KMS-11 (cell line): ENCODE measurements around the gene CTNNA3.

Experiments
- H2AFZ ChIP-seq: fragments of 200-600 bp; sonication (generic); 2 replicates; pipeline ENCODE4 v1.6.1; 2016; ENCODE audit warnings: antibody characterized with exemption, mixed run types, low read depth
- H3K27ac ChIP-seq: fragments of 200-600 bp; sonication (generic); 2 replicates; pipeline ENCODE4 v1.6.1; 2016; ENCODE audit warnings: mild to moderate bottlenecking, mixed run types
- H3K27me3 ChIP-seq: fragments of 200-600 bp; sonication (generic); 2 replicates; pipeline ENCODE4 v1.6.1; 2017; ENCODE audit warnings: mild to moderate bottlenecking, low read depth, mixed run types, moderate library complexity; ENCODE audit not compliant: insufficient read depth
- H3K36me3 ChIP-seq: fragments of 200-600 bp; sonication (generic); 2 replicates; pipeline ENCODE4 v1.6.1; 2017; ENCODE audit warnings: mild to moderate bottlenecking, mixed run types; ENCODE audit not compliant: insufficient read depth
- H3K4me1 ChIP-seq: fragments of 200-600 bp; sonication (generic); 2 replicates; pipeline ENCODE4 v1.6.1; 2016; ENCODE audit warnings: mild to moderate bottlenecking, low read depth, mixed run types; ENCODE audit not compliant: poor library complexity, severe bottlenecking
- H3K4me2 ChIP-seq: fragments of 200-600 bp; sonication (generic); 2 replicates; pipeline ENCODE4 v1.7.0; 2016; ENCODE audit warnings: mild to moderate bottlenecking, mixed run types
- H3K4me3 ChIP-seq: fragments of 200-600 bp; sonication (generic); IDR thresholded peaks from 2 replicates; pipeline ENCODE4 v1.6.1; 2017; ENCODE audit warnings: low read depth, low read length, mixed read lengths; ENCODE audit not compliant: insufficient read depth
- H3K79me2 ChIP-seq: fragments of 200-600 bp; sonication (generic); 2 replicates; pipeline ENCODE4 v1.6.1; 2016; ENCODE audit warnings: low read depth, mixed run types; ENCODE audit not compliant: insufficient read depth
- H3K9ac ChIP-seq: fragments of 200-600 bp; sonication (generic); 2 replicates; pipeline ENCODE4 v1.6.1; 2016; ENCODE audit warnings: mild to moderate bottlenecking, mixed run types
- H4K20me1 ChIP-seq: fragments of 200-600 bp; sonication (generic); 2 replicates; pipeline ENCODE4 v1.6.1; 2016; ENCODE audit warnings: mild to moderate bottlenecking, mixed run types; ENCODE audit not compliant: insufficient read depth
- TF ChIP-seq, protein P1 (sequence below): fragments of 200-600 bp; sonication (generic); conservative IDR thresholded peaks from 2 replicates; pipeline ENCODE4 v1.6.1; 2017; ENCODE audit warnings: low read depth, mild to moderate bottlenecking, antibody characterized with exemption, low read length, moderate library complexity, mixed read lengths

The CTNNA3 gene

DNA sequence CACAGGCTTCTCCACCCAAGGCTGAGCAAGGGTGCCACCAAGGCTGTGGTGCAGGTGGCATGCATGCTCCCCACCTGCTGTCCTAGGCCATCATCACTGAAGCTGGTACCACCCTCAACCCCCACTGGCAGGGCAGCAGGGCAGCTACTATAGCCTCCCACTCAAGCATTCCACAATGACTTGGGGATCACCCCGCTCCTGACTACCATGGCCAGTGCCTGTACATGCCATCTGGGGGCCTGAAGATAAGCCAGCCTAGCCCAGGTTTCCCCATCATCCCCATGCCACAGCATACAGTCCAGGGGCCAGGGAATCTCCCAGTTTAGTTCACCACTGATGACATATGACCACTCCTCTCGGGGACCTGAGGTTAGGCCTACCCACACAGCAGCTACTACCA, 1281.1 kb downstream of the CTNNA3 start:
- Histone ChIP-seq H3K27ac (no peak overlapping the region), H4K20me1 (no peaks in the 10 kb centered on the region), H3K9ac (no peak overlapping the region), H3K4me2 (no peak overlapping the region), H2AFZ (no peak overlapping the region), H3K4me3 (no peak overlapping the region), H3K4me1 (no peaks in the 10 kb centered on the region), H3K27me3 (no peaks in the 10 kb centered on the region), H3K79me2 (no peaks in the 10 kb centered on the region), H3K36me3 (no peaks in the 10 kb centered on the region)
- TF ChIP-seq, protein P1, sequence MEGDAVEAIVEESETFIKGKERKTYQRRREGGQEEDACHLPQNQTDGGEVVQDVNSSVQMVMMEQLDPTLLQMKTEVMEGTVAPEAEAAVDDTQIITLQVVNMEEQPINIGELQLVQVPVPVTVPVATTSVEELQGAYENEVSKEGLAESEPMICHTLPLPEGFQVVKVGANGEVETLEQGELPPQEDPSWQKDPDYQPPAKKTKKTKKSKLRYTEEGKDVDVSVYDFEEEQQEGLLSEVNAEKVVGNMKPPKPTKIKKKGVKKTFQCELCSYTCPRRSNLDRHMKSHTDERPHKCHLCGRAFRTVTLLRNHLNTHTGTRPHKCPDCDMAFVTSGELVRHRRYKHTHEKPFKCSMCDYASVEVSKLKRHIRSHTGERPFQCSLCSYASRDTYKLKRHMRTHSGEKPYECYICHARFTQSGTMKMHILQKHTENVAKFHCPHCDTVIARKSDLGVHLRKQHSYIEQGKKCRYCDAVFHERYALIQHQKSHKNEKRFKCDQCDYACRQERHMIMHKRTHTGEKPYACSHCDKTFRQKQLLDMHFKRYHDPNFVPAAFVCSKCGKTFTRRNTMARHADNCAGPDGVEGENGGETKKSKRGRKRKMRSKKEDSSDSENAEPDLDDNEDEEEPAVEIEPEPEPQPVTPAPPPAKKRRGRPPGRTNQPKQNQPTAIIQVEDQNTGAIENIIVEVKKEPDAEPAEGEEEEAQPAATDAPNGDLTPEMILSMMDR = no peak

- no peak overlapping the region for H3K4me2 ChIP-seq
- no peaks in the 10 kb centered on the region for H3K27me3 ChIP-seq
- no peak overlapping the region for H2AFZ ChIP-seq
- no peaks in the 10 kb centered on the region for H3K4me1 ChIP-seq
- H4K20me1 ChIP-seq = no peaks in the 10 kb centered on the region
- H3K36me3 ChIP-seq = no peaks in the 10 kb centered on the region
- no peaks in the 10 kb centered on the region for H3K79me2 ChIP-seq
- H3K9ac ChIP-seq = no peak overlapping the region
- TF ChIP-seq, protein P1 = no peak
- H3K4me3 ChIP-seq = no peak overlapping the region
- no peak overlapping the region for H3K27ac ChIP-seq
Measured at GRCh38 chr10:66405566-66405965, 1290.4 kb downstream of the CTNNA3 start.

GRCh38 chr10:66398669-66399068, 1297.3 kb downstream of the CTNNA3 start:
- H3K27me3 ChIP-seq = no peaks in the 10 kb centered on the region
- H3K36me3 ChIP-seq = no peaks in the 10 kb centered on the region
- no peak overlapping the region for H3K4me3 ChIP-seq
- no peak overlapping the region for H2AFZ ChIP-seq
- no peak overlapping the region for H3K4me2 ChIP-seq
- H3K4me1 ChIP-seq = no peaks in the 10 kb centered on the region
- TF ChIP-seq, protein P1 = no peak
- no peaks in the 10 kb centered on the region for H3K79me2 ChIP-seq
- H3K9ac ChIP-seq = no peak overlapping the region
- H4K20me1 ChIP-seq = no peaks in the 10 kb centered on the region
- H3K27ac ChIP-seq = no peak overlapping the region

DNA sequence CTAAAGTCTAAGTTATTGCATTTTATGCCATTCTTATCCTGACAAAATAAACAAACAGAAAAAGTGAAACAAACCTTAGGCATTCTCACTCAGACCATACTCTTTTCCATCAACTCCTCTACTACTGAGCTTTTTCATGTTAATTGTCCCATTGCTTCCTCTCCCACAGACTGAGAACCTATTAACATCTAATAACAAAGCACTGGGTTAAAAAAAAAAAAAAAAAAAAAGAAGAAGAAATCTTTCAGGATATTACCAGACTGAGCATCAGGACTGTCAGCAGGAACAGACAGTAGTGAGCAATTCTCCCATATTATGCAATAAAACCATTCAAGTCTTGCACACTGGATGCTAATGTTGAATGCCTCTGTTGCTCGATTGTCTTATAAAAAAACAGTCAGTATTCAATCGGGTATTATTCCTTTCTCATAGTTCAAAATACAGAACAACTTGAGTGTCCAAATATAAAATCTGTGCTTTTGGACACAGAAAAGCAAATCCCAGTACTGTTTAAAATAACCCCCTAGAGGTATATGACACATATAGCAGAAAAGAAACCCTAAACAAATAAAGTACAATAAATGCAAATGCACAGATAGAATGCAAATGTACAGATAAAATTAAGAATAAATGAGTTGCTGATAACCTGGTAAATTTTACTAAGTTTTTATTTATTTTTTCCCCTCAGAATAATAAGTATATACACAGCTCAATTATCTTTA, 1301.5 kb downstream of the CTNNA3 start:
- no peaks in the 10 kb centered on the region for H3K4me1 ChIP-seq
- no peak overlapping the region for H3K9ac ChIP-seq
- TF ChIP-seq, protein P1 = no peak
- H3K4me2 ChIP-seq = no peak overlapping the region
- no peaks in the 10 kb centered on the region for H3K27me3 ChIP-seq
- H2AFZ ChIP-seq = no peak overlapping the region
- no peak overlapping the region for H3K27ac ChIP-seq
- H3K36me3 ChIP-seq = no peaks in the 10 kb centered on the region
- no peaks in the 10 kb centered on the region for H4K20me1 ChIP-seq
- H3K4me3 ChIP-seq = no peak overlapping the region
- H3K79me2 ChIP-seq = no peaks in the 10 kb centered on the region
